Measurements from ENCODE around the gene CNTNAP5.

Gene CNTNAP5

GRCh38 chr2:124933883-124934282 lies 908.8 kb downstream of the CNTNAP5 start:
- no peak for DNase-seq

DNA sequence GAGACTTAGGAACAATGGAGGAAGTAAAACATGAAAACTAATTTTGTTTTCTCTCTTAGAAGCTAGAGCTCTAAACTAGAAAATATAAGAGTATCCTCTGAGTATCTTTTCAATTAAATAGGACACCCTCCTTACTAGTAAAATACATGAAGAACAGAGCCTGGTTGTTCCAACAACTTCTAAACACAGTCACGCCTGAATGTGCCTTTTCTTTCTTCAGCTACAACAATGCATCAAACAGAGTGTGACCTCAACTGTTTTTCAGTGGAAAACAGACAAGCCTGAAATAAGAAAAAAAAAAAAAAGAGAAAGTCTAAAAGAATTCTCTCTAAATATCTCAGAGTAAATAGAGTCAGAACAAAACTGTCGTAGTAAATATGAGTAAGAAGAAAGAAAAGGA lies 928.8 kb downstream of the CNTNAP5 start:
- DNase-seq = no peak

- DNase-seq = no peak
These were observed 934.5 kb downstream of the CNTNAP5 start for GRCh38 chr2:124959581-124959980.

- no peak for DNase-seq
These were observed 936.0 kb downstream of the CNTNAP5 start for GRCh38 chr2:124961132-124961531.
